Endodermal cell (in vitro differentiated cells): ENCODE data around the gene NADSYN1. TPM values are rescaled to one million over a fixed set of nuclear protein-coding genes. Genes with fewer than 3 reads are reported as not detected.

Experiments used
- DNase-seq: peaks from one replicate; pipeline ENCODE4 v3.0.0-alpha.2; 2017
- H3K27ac ChIP-seq: 2 replicates; pipeline ENCODE4 v1.5.1; 2013; ENCODE audit warnings: mild to moderate bottlenecking, low read depth, low read length, moderate library complexity
- H3K27me3 ChIP-seq: 2 replicates; pipeline ENCODE4 v1.6.1; 2013; ENCODE audit warnings: mild to moderate bottlenecking, low read length, moderate library complexity; ENCODE audit not compliant: insufficient read depth, control insufficient read depth, poor library complexity, severe bottlenecking
- H3K36me3 ChIP-seq: 2 replicates; pipeline ENCODE4 v1.7.0; 2013; ENCODE audit warnings: mild to moderate bottlenecking, low read length, moderate library complexity; ENCODE audit not compliant: control insufficient read depth, insufficient read depth
- H3K4me1 ChIP-seq: one replicate; pipeline ENCODE4 v1.7.0; 2013; ENCODE audit warnings: low read length; ENCODE audit not compliant: control insufficient read depth, insufficient read depth
- H3K4me3 ChIP-seq: 2 replicates; pipeline ENCODE4 v1.5.1; 2013; ENCODE audit warnings: mild to moderate bottlenecking, low read length, moderate library complexity
- H3K9ac ChIP-seq: 2 replicates; pipeline ENCODE4 v1.6.1; 2013; ENCODE audit warnings: mild to moderate bottlenecking, low read length, moderate library complexity; ENCODE audit not compliant: poor library complexity, severe bottlenecking; ENCODE audit errors: extremely low read depth
- H3K9me3 ChIP-seq: 2 replicates; pipeline ENCODE4 v1.6.1; 2013; ENCODE audit warnings: mild to moderate bottlenecking, low read length, moderate library complexity; ENCODE audit not compliant: control insufficient read depth
- H3K27ac Mint-ChIP-seq: 2 replicates; pipeline ENCODE4 v1.8.0; 2020; ENCODE audit warnings: mixed read lengths
- H3K27me3 Mint-ChIP-seq: 2 replicates; pipeline ENCODE4 v1.8.0; 2021; ENCODE audit warnings: mild to moderate bottlenecking, mixed read lengths; ENCODE audit not compliant: insufficient read depth
- H3K36me3 Mint-ChIP-seq: 2 replicates; pipeline ENCODE4 v1.8.0; 2020; ENCODE audit warnings: low read depth, mixed read lengths
- H3K4me1 Mint-ChIP-seq: 2 replicates; pipeline ENCODE4 v1.8.0; 2020; ENCODE audit warnings: mixed read lengths
- H3K4me3 Mint-ChIP-seq: 2 replicates; pipeline ENCODE4 v1.8.0; 2020; ENCODE audit warnings: mild to moderate bottlenecking, moderate library complexity, mixed read lengths
- H3K9me3 Mint-ChIP-seq: 2 replicates; pipeline ENCODE4 v1.8.0; 2020; ENCODE audit warnings: mild to moderate bottlenecking, mixed read lengths
- WGBS, 2 experiments: methylation state at CpG; one replicate each; pipeline versions ENCODE4 v1.1.5 to v1.1.7; 2013; ENCODE audit warnings: missing lambda C conversion rate in 2 of 2, mixed read lengths in 1 of 2; ENCODE audit not compliant: insufficient coverage in 1 of 2, insufficient read length in 1 of 2; 5-methylcytosine and 5-hydroxymethylcytosine counted together
- total RNA-seq, 2 donors: library from RNA; stranded (reverse); fragmentation: NEBNext Ultra II Directional in 1 of 2; extraction: Animal tissue kit (Norgen Biotek cat#: 25700) in 1 of 2; gene quantifications; 2 replicates in 1 of 2; 3 replicates in 1 of 2; pipeline ENCODE4 v1.2.1, GENCODE V29; 2021
- TF ChIP-seq, protein P1 (sequence below): fragments of 200-600 bp; sonication (generic); conservative IDR thresholded peaks from 2 replicates; pipeline ENCODE4 v1.5.0; 2021; ENCODE audit warnings: antibody characterized with exemption, mild to moderate bottlenecking

NADSYN1 gene
- total RNA-seq, 2 donors from 2014 or later: 51.9 to 61.6 TPM

DNA sequence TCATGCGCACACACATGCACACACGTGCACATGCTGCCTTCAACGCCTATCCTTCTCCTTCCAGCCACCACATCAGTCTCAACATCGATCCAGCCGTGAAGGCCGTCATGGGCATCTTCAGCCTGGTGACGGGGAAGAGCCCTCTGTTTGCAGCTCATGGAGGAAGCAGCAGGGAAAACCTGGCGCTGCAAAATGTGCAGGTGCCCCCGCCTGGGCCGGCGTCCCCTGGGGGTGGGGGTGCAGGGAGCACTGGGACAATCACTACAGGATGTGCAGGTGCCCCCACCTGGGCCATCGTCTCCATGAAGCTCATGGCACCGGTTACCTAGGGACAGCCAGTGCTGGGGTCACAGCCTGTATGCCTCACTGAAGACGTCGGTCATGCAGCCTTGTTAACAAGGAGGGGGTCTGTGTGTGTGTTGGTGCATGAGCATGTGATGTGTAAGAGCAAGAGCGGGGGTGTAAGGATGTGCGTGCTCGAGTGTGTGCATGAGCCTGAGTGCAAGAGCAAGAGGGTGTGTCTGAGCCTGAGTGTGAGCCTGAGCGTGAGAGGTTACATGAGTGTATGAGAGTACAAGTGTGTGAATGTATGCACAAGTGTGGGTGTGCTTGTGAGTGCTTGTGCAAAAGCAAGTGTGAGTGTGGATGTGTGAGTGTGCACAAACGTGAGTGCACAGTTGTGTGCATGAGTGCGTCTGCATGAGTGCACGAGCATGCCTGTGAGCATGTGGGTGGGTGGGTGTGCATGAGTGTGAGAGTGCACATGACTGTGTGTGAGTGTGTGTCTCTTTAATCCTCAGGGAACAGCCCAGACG is 31.5 kb downstream of the NADSYN1 start:
- TF ChIP-seq, protein P1, sequence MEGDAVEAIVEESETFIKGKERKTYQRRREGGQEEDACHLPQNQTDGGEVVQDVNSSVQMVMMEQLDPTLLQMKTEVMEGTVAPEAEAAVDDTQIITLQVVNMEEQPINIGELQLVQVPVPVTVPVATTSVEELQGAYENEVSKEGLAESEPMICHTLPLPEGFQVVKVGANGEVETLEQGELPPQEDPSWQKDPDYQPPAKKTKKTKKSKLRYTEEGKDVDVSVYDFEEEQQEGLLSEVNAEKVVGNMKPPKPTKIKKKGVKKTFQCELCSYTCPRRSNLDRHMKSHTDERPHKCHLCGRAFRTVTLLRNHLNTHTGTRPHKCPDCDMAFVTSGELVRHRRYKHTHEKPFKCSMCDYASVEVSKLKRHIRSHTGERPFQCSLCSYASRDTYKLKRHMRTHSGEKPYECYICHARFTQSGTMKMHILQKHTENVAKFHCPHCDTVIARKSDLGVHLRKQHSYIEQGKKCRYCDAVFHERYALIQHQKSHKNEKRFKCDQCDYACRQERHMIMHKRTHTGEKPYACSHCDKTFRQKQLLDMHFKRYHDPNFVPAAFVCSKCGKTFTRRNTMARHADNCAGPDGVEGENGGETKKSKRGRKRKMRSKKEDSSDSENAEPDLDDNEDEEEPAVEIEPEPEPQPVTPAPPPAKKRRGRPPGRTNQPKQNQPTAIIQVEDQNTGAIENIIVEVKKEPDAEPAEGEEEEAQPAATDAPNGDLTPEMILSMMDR: no peak
- Mint-ChIP-seq H3K4me1 (peaks cover 15% of the 10 kb centered on the region), H3K36me3 (peaks cover 77% of the 10 kb centered on the region), H3K4me3 (no peak overlapping the region), H3K27me3 (no peaks in the 10 kb centered on the region), H3K9me3 (no peaks in the 10 kb centered on the region), H3K27ac (no peak overlapping the region)
- WGBS, 2 experiments: 93 to 94% methylated on average over 21 to 23 of the region's 23 CpGs
- no peak for DNase-seq
- no peak overlapping the region for H3K9ac ChIP-seq
- peaks cover 8% of the 10 kb centered on the region for H3K9me3 ChIP-seq
- peaks cover 2% of the 10 kb centered on the region for H3K4me1 ChIP-seq
- H3K27me3 ChIP-seq: no peaks in the 10 kb centered on the region
- peaks cover 62% of the 10 kb centered on the region for H3K36me3 ChIP-seq
- H3K27ac ChIP-seq: no peak overlapping the region
- no peak overlapping the region for H3K4me3 ChIP-seq

DNA sequence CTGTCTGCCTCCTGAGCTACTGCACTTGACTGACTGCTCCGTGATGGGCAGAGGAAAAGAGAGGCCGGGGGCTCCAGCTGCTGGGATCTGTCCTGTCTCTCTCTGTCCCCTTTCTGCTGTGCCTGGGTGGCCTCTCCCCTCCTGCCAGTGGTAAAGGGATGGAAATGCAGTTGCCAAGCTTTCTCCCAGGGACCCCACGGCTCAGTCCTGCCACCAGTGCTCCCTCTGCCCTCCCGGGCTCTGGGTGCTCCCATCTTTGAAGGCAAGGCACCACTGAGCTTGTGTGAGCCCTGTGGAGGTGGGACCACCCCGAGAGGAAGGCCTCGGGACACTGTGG is 32.0 kb downstream of the NADSYN1 start:
- Histone ChIP-seq H3K4me3 (no peak overlapping the region), H3K27me3 (no peaks in the 10 kb centered on the region), H3K9me3 (peaks cover 8% of the 10 kb centered on the region), H3K9ac (no peak overlapping the region), H3K27ac (no peak overlapping the region), H3K4me1 (peaks cover 2% of the 10 kb centered on the region), H3K36me3 (peaks cover 62% of the 10 kb centered on the region)
- H3K4me1 Mint-ChIP-seq: peaks cover 15% of the 10 kb centered on the region
- H3K27ac Mint-ChIP-seq: no peak overlapping the region
- H3K9me3 Mint-ChIP-seq: no peaks in the 10 kb centered on the region
- TF ChIP-seq, protein P1: no peak
- H3K4me3 Mint-ChIP-seq: no peak overlapping the region
- DNase-seq: no peak
- H3K27me3 Mint-ChIP-seq: no peaks in the 10 kb centered on the region
- H3K36me3 Mint-ChIP-seq: peaks cover 77% of the 10 kb centered on the region
- WGBS, 2 experiments: 92 to 93% methylated on average over 5 to 6 of the region's 6 CpGs

DNA sequence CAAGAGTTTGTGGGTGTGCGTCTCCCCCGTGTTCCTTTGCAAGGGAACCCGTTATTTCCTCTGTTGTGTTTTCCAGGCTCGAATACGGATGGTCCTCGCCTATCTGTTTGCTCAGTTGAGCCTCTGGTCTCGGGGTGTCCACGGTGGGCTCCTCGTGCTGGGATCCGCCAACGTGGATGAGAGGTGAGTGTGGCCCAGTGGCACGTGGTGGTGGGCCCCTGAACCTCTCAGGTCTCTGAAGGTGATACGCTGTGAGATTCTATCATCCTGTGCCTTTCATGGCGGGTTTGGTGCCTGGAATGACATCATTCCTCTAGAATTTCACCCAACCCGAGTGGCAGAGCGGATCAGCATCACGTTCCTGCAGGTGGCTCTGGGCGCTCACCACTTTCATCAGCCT is 32.5 kb downstream of the NADSYN1 start:
- TF ChIP-seq, protein P1: no peak
- H3K9me3 ChIP-seq: peaks cover 8% of the 10 kb centered on the region
- 94% methylated on average over 18 of the region's 18 CpGs for WGBS, 2 experiments
- Mint-ChIP-seq H3K4me3 (no peak overlapping the region), H3K27ac (no peak overlapping the region), H3K36me3 (peaks cover 80% of the 10 kb centered on the region), H3K4me1 (peaks cover 15% of the 10 kb centered on the region), H3K27me3 (no peaks in the 10 kb centered on the region), H3K9me3 (no peaks in the 10 kb centered on the region)
- peaks cover 2% of the 10 kb centered on the region for H3K4me1 ChIP-seq
- no peak overlapping the region for H3K4me3 ChIP-seq
- no peak overlapping the region for H3K9ac ChIP-seq
- H3K27me3 ChIP-seq: no peaks in the 10 kb centered on the region
- no peak overlapping the region for H3K27ac ChIP-seq
- DNase-seq: no peak
- peaks cover 61% of the 10 kb centered on the region for H3K36me3 ChIP-seq
